Measurements from ENCODE around the gene CYLD.

The CYLD gene

GRCh38 chr16:50835358-50836060, 93.6 kb downstream of the CYLD start:
- Histone ChIP-seq H3K27ac (ENCODE audit: low read length) (no peak overlapping the region), H3K27me3 (ENCODE audit: insufficient read depth, low read length, poor library complexity) (peaks cover 3% of the 10 kb centered on the region), H3K36me3 (ENCODE audit: insufficient read depth, low read length) (no peaks in the 10 kb centered on the region), H3K9me3 (ENCODE audit: insufficient read depth, low read length, severe bottlenecking) (no peaks in the 10 kb centered on the region), H3K4me2 (ENCODE audit: insufficient read depth, low read length) (no peak overlapping the region), H3K9ac (ENCODE audit: low read depth, low read length) (no peak overlapping the region), H2AFZ (ENCODE audit: low read depth, low read length) (no peak overlapping the region), H3K79me2 (ENCODE audit: insufficient read depth, low read length) (no peaks in the 10 kb centered on the region), H3K4me1 (ENCODE audit: insufficient read depth, low read length) (no peaks in the 10 kb centered on the region), H4K20me1 (ENCODE audit: insufficient read depth, low read length) (no peaks in the 10 kb centered on the region), H3K4me3 (ENCODE audit: low read depth in 1 of 2, low read length in 2 of 2) (no peak overlapping the region)
- DNase-seq (no peak), ATAC-seq (ENCODE audit: insufficient read depth, low read depth) (no peak)
- TF ChIP-seq CTCF (IDR thresholded peaks at IDR 0.05; ENCODE audit: borderline replicate concordance, extremely low read depth, low read length, poor library complexity, severe bottlenecking) (no peak), EZH2 (IDR thresholded peaks at IDR 0.05; ENCODE audit: borderline replicate concordance, low read depth, low read length, severe bottlenecking) (no peak)

- DNase-seq (no peak), ATAC-seq (ENCODE audit: insufficient read depth, low read depth) (no peak)
- no peaks in the 10 kb centered on the region for H3K79me2 ChIP-seq (ENCODE audit: insufficient read depth, low read length)
- no peaks in the 10 kb centered on the region for H3K9me3 ChIP-seq (ENCODE audit: insufficient read depth, low read length, severe bottlenecking)
- H3K36me3 ChIP-seq (ENCODE audit: insufficient read depth, low read length): no peaks in the 10 kb centered on the region
- H3K27ac ChIP-seq (ENCODE audit: low read length): no peak overlapping the region
- H2AFZ ChIP-seq (ENCODE audit: low read depth, low read length): no peak overlapping the region
- no peak overlapping the region for H3K9ac ChIP-seq (ENCODE audit: low read depth, low read length)
- H3K27me3 ChIP-seq (ENCODE audit: insufficient read depth, low read length, poor library complexity): peaks cover 3% of the 10 kb centered on the region
- no peak overlapping the region for H3K4me2 ChIP-seq (ENCODE audit: insufficient read depth, low read length)
- no peaks in the 10 kb centered on the region for H3K4me1 ChIP-seq (ENCODE audit: insufficient read depth, low read length)
- no peaks in the 10 kb centered on the region for H4K20me1 ChIP-seq (ENCODE audit: insufficient read depth, low read length)
- no peak for TF ChIP-seq EZH2 (IDR thresholded peaks at IDR 0.05; ENCODE audit: borderline replicate concordance, low read depth, low read length, severe bottlenecking)
- TF ChIP-seq CTCF (IDR thresholded peaks at IDR 0.05; ENCODE audit: borderline replicate concordance, extremely low read depth, low read length, poor library complexity, severe bottlenecking): no peak
- no peak overlapping the region for H3K4me3 ChIP-seq (ENCODE audit: low read depth in 1 of 2, low read length in 2 of 2)
Observed at GRCh38 chr16:50836121-50836621, 94.3 kb downstream of the CYLD start.

GRCh38 chr16:50837324-50837723, 95.4 kb downstream of the CYLD start:
- no peak overlapping the region for H2AFZ ChIP-seq (ENCODE audit: low read depth, low read length)
- ATAC-seq (ENCODE audit: insufficient read depth, low read depth) (no peak), DNase-seq (no peak)
- no peaks in the 10 kb centered on the region for H3K36me3 ChIP-seq (ENCODE audit: insufficient read depth, low read length)
- no peaks in the 10 kb centered on the region for H3K79me2 ChIP-seq (ENCODE audit: insufficient read depth, low read length)
- H3K4me2 ChIP-seq (ENCODE audit: insufficient read depth, low read length): no peak overlapping the region
- no peaks in the 10 kb centered on the region for H3K27me3 ChIP-seq (ENCODE audit: insufficient read depth, low read length, poor library complexity)
- H3K9me3 ChIP-seq (ENCODE audit: insufficient read depth, low read length, severe bottlenecking): no peaks in the 10 kb centered on the region
- H3K4me1 ChIP-seq (ENCODE audit: insufficient read depth, low read length): no peaks in the 10 kb centered on the region
- TF ChIP-seq EZH2 (IDR thresholded peaks at IDR 0.05; ENCODE audit: borderline replicate concordance, low read depth, low read length, severe bottlenecking) (no peak), CTCF (IDR thresholded peaks at IDR 0.05; ENCODE audit: borderline replicate concordance, extremely low read depth, low read length, poor library complexity, severe bottlenecking) (no peak)
- H3K9ac ChIP-seq (ENCODE audit: low read depth, low read length): no peak overlapping the region
- H4K20me1 ChIP-seq (ENCODE audit: insufficient read depth, low read length): no peaks in the 10 kb centered on the region
- no peak overlapping the region for H3K27ac ChIP-seq (ENCODE audit: low read length)
- H3K4me3 ChIP-seq (ENCODE audit: low read depth in 1 of 2, low read length in 2 of 2): no peak overlapping the region
